GM15510 (cell line): ENCODE results near the gene EPHB2.

Source experiments
- POLR2A ChIP-seq: IDR thresholded peaks from 3 replicates; pipeline ENCODE4 v1.6.1; 2011; ENCODE audit warnings: borderline replicate concordance; ENCODE audit not compliant: insufficient read length; ENCODE audit errors: extremely low read depth

EPHB2 gene

GRCh38 chr1:22791831-22792347 is 81.2 kb downstream of the EPHB2 start:
- no peak for TF ChIP-seq POLR2A

- TF ChIP-seq POLR2A = no peak
These were observed 81.9 kb downstream of the EPHB2 start for GRCh38 chr1:22792396-22793160.

- TF ChIP-seq POLR2A = no peak
These were observed 83.0 kb downstream of the EPHB2 start for GRCh38 chr1:22793647-22794046.

- no peak for TF ChIP-seq POLR2A
These were observed 84.2 kb downstream of the EPHB2 start for GRCh38 chr1:22794647-22795365.

GRCh38 chr1:22795366-22795714 is 84.7 kb downstream of the EPHB2 start:
- no peak for TF ChIP-seq POLR2A

- TF ChIP-seq POLR2A = no peak
These were observed 86.0 kb downstream of the EPHB2 start for GRCh38 chr1:22796642-22797041.

- TF ChIP-seq POLR2A = no peak
These were observed 87.4 kb downstream of the EPHB2 start for GRCh38 chr1:22798083-22798482.

- no peak for TF ChIP-seq POLR2A
These were observed 89.3 kb downstream of the EPHB2 start for GRCh38 chr1:22799971-22800370.

GRCh38 chr1:22800629-22801028 is 90.0 kb downstream of the EPHB2 start:
- no peak for TF ChIP-seq POLR2A

- TF ChIP-seq POLR2A = no peak
These were observed 90.7 kb downstream of the EPHB2 start for GRCh38 chr1:22801347-22801746.

- TF ChIP-seq POLR2A = no peak
These were observed 91.1 kb downstream of the EPHB2 start for GRCh38 chr1:22801761-22802160.

- no peak for TF ChIP-seq POLR2A
These were observed 93.2 kb downstream of the EPHB2 start for GRCh38 chr1:22803833-22804232.

GRCh38 chr1:22804406-22804805 is 93.8 kb downstream of the EPHB2 start:
- no peak for TF ChIP-seq POLR2A

GRCh38 chr1:22804969-22805671 is 94.5 kb downstream of the EPHB2 start:
- TF ChIP-seq POLR2A = no peak

GRCh38 chr1:22805672-22806038 is 95.0 kb downstream of the EPHB2 start:
- TF ChIP-seq POLR2A = no peak
